ENCODE data around the gene ZBTB16.

GRCh38 chr11:114279792-114280546, 220.5 kb downstream of the ZBTB16 start:
- TF ChIP-seq EZH2 (IDR thresholded peaks at IDR 0.05; ENCODE audit: borderline replicate concordance, low read depth, low read length, severe bottlenecking) (no peak), CTCF (IDR thresholded peaks at IDR 0.05; ENCODE audit: borderline replicate concordance, extremely low read depth, low read length, poor library complexity, severe bottlenecking) (no peak)

Data from DND-41 (cell line).